Peyer's patch (tissue), 4 donors: ENCODE data around the gene SPRED3.

ENCODE experiments used
- POLR2A ChIP-seq, 2 donors: fragments of 450-650 bp; IDR thresholded peaks; one replicate each; pipeline ENCODE4 v1.5.1; 2017; ENCODE audit warnings: antibody characterized with exemption in 2 of 2, mild to moderate bottlenecking in 2 of 2, moderate library complexity in 2 of 2
- TF ChIP-seq, protein P1 (sequence below), 6 experiments: fragments of 450-650 bp in 4 of 6; fragments of 200-600 bp in 2 of 6; sonication (generic) in 1 of 6; IDR thresholded peaks; one replicate each; pipeline ENCODE4 v1.5.1; 2017 to 2019; ENCODE audit warnings: antibody characterized with exemption in 6 of 6, mild to moderate bottlenecking in 3 of 6, moderate library complexity in 1 of 6

GRCh38 chr19:38412961-38413360, 24.5 kb downstream of the SPRED3 start:
- TF ChIP-seq, protein P1, sequence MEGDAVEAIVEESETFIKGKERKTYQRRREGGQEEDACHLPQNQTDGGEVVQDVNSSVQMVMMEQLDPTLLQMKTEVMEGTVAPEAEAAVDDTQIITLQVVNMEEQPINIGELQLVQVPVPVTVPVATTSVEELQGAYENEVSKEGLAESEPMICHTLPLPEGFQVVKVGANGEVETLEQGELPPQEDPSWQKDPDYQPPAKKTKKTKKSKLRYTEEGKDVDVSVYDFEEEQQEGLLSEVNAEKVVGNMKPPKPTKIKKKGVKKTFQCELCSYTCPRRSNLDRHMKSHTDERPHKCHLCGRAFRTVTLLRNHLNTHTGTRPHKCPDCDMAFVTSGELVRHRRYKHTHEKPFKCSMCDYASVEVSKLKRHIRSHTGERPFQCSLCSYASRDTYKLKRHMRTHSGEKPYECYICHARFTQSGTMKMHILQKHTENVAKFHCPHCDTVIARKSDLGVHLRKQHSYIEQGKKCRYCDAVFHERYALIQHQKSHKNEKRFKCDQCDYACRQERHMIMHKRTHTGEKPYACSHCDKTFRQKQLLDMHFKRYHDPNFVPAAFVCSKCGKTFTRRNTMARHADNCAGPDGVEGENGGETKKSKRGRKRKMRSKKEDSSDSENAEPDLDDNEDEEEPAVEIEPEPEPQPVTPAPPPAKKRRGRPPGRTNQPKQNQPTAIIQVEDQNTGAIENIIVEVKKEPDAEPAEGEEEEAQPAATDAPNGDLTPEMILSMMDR (IDR thresholded peaks at IDR 0.05) = no peak
- no peak for TF ChIP-seq POLR2A (IDR thresholded peaks at IDR 0.05)
